GM21723 (cell line): ENCODE results near the gene PRMT7.

Experiments used
- ATAC-seq: cut with Tn5 transposase; IDR thresholded peaks from one replicate; pipeline ENCODE4 v1.9.1; 2021; ENCODE audit warnings: mild to moderate bottlenecking, moderate library complexity; ENCODE audit not compliant: unreplicated experiment

PRMT7 gene

GRCh38 chr16:68345958-68346635 is 35.3 kb downstream of the PRMT7 start:
- ATAC-seq: no peak

DNA sequence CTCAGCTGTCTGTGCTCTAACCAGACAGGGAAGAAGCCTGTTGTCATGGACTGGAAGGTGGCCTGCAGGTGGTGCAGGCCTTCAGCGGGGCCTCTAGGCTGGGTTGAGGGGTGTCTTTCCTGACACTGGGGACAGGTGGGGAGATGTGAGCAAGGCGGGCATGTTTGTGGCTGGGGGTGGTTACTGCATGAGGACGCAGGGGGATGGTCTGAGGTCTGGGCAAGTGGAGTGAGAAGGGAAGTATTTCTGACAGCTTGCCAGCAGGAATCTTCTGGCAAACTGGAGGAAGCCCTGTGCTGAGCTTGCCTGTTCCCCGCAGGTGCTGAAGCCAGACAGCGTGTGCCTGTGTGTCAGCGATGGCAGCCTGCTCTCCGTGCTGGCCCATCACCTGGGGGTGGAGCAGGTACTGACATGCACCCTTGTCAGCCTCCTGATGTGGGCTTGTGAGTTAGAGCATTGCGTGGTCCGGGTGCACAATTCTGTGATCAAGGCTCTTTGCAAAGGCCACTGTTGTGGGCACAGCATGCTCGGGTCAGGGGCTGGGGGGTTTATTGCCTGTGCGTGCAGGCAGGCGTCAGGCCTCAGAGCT is 36.2 kb downstream of the PRMT7 start:
- no peak for ATAC-seq

GRCh38 chr16:68347605-68348004 is 36.8 kb downstream of the PRMT7 start:
- ATAC-seq: no peak

DNA sequence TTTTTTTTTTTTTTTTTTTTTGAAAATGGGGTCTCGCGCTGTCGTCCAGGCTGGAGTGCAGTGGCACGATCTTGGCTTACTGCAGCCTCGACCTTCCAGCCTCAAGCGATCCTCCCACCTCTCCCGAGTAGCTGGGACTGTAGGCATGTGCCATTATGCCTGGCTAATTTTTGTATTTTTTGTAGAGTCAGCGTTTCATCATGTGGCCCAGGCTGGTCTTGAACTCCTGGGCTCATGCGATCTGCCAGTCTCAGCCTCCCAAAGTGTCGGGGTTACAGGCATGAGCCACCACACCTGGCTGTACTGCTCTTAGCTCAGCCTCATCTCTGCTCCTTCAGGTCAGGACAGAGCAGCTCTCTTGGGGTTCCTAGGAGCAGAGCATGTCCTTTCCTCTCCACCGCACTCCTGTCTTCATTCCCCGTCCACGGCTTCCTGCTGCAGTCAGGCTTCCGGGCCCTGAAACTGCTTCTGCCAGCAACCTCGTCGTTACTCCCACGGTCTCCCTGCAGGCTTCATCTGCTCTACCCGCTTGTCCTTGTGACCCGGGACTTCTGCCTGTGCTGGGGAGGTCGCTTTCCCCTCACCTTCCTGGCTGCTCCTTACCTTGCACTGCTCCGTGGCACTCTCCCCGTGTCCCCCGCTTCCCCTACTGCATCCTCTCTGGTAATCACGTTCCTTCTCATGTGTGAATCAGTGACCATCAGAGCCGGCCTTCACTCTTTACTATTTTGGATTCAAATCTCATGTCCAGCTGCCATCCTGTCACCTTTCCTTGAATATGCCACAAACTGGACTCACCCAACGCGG is 38.0 kb downstream of the PRMT7 start:
- ATAC-seq: no peak

DNA sequence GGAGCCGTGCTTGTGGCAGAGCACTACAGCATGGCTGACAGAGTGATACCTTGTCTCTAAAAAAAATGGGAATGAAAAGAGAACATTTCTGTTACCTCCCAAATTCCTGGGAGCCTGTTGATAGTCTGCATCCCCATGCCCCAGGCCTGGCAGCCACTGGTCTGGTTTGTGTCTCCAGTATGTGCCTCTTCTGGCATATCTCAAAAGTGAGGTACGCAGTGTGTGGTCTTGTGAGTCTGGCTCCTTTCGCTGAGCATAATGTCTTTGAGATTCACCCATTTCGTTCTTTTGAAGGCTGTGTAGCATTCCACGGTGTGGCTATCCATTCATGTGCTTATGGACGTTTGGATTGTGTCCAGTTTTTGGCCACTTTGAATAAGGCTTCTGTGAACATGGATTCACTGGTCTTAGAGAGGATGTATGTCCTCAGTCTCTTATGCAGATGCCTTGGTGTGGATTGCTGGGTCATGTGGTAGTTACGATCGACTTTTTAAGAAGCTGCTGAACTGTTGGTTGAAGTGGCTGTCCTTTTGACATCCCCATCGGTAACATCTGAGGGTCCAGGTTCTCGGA is 39.1 kb downstream of the PRMT7 start:
- ATAC-seq: no peak

DNA sequence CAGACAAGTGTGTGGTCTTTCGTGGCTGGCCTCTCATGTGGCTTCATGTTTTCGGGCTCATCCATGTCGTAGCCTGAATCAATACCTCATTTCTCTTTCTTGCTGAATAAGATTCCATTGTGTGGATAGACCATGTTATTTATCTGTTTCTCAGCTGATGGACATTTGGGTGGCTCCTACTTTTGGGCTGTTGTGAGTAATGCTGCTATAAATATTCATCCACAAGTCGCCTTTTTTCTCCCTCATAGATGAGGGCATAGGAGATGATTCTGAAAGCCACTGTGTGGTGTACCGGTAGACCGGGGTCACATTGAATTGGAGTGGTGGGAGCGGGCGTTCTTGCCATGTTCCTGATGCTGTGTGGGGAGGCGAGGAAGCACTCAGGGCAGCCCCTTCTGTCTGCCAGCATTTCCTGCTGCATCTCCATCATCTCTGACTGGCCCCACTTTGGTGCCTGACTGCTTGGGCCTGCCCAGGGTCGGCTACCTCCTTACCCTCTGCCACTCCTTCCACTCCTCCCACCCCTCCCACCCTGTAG is 40.1 kb downstream of the PRMT7 start:
- no peak for ATAC-seq

DNA sequence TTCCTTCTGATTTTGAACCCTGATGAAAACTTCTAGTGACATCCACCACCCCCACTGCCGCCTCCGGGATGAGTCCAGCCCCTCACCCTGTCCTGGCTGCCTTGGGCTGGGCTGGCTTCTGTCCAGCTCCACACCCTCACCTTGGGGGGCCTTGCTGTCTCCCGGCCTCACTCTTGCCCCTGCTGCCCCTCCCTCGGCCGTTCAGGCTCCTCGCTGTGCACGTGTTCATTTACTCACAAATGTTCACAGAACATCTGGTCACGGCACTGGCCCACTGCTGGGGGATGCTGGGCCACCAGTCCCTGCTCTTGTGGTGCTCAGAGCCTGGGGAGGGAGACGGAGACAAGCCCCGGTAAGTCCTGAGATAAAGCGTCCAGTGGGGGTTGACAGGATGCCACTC is 40.6 kb downstream of the PRMT7 start:
- no peak for ATAC-seq

DNA sequence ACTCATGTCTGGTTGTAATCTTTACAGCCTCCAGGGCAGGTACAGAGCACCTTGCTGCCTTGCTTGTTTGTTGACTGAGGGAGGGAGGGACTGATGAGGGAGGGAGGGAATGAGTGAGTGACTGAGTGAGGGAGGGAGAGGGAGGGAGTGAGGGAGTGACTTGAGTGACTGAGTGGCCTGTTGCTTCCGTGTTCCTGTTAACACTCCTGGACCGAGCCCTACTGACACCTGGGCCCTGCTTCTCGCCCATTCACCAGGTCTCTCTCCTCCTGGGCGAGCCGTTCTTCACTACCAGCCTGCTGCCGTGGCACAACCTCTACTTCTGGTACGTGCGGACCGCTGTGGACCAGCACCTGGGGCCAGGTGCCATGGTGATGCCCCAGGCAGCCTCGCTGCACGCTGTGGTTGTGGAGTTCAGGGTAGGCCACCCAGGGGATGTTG is 41.2 kb downstream of the PRMT7 start:
- no peak for ATAC-seq

DNA sequence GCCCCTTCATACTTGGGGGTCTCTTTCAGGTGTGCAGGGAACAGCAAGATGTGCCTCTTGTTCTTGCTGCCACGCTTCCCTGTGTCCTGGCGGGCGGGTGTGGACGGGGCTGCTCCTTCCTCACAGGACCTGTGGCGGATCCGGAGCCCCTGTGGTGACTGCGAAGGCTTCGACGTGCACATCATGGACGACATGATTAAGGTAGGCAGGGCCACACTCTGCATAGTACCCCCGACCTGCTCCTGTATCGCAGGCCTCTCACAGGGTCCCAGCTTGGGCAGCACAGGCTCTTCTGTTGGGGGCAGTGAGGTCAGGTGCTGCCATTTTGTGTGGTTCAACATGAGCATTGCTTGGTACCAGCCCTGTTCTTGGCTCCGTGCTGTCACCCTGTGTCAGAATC is 42.5 kb downstream of the PRMT7 start:
- no peak for ATAC-seq

- ATAC-seq: no peak
Observed at GRCh38 chr16:68354816-68355215, 44.0 kb downstream of the PRMT7 start.

- ATAC-seq: no peak
Observed at GRCh38 chr16:68355447-68356248, 44.8 kb downstream of the PRMT7 start.

GRCh38 chr16:68356249-68356918 is 45.6 kb downstream of the PRMT7 start:
- peak; percentile 88 for ATAC-seq

DNA sequence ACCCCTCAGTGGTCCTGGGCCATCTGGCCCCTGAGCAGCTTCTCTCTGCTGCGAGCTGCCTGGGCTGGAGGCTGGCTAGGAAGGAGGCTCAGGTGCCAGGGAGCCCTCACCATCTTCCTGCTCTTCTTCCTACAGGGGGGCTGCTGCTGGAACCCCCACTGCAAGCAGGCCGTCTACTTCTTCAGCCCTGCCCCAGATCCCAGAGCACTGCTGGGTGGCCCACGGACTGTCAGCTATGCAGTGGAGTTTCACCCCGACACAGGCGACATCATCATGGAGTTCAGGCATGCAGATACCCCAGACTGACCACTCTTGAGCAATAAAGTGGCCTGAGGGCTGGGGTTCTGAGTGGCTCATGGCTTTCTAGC is 46.1 kb downstream of the PRMT7 start:
- no peak for ATAC-seq

DNA sequence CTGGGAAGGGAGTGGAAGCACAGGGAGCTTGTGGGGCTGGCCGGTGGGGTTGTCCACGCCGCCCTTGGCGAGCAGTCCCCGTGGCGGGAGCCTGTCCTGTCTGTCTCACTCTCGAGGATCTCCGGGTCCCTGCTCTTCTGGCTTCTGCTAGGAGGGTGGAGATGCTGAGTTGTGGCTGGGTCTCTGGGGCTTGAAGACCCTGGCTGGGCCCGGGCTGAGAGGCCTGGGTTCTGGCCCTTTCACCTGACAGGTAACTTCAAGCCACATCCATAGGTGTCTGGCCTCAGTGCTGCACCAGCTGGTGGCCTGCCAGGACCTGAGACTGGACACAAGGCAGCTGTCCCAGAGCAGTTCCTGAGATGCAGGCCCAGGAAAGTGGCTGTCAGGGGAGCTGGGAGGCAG is 46.7 kb downstream of the PRMT7 start:
- no peak for ATAC-seq

DNA sequence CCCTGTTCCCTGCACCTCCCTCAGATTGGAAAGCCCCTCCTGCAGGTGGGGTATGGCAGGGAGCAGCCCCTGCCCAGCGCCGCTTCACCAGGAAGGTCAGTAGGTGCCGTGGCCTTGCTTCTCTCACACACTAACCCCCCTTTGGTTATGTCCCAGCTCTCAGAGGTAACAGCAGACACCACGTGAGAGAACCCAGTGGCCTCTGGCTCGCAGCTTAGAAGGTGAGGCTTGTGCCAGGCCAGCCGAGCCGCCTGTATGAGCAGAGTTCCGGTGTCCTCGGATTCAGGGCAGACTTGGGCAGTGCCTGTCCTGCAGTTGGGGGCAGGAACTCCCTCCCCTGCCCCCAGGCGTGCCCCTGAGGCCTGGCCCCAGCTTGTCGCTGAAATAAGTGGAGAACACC is 47.1 kb downstream of the PRMT7 start:
- no peak for ATAC-seq

DNA sequence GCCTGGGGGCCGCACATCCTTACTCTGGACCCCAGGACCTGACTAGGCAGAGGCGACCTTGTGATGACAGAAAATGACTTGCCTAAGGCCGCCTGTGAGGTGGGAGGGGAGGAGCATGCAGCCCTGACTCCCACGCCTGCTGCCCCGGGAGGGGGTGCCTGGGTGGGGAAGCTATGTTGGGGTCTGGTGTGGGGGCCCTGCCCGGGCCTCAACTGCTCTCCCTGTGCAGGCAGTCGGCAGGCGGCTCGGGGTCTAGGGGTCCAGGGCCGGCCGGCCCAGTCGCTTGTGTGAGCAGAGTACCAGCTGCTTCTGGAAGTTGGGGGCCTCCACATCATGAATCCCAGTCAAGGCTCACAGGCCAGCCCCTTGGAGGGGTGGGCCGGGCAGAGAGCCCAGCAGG is 48.1 kb downstream of the PRMT7 start:
- ATAC-seq: no peak

DNA sequence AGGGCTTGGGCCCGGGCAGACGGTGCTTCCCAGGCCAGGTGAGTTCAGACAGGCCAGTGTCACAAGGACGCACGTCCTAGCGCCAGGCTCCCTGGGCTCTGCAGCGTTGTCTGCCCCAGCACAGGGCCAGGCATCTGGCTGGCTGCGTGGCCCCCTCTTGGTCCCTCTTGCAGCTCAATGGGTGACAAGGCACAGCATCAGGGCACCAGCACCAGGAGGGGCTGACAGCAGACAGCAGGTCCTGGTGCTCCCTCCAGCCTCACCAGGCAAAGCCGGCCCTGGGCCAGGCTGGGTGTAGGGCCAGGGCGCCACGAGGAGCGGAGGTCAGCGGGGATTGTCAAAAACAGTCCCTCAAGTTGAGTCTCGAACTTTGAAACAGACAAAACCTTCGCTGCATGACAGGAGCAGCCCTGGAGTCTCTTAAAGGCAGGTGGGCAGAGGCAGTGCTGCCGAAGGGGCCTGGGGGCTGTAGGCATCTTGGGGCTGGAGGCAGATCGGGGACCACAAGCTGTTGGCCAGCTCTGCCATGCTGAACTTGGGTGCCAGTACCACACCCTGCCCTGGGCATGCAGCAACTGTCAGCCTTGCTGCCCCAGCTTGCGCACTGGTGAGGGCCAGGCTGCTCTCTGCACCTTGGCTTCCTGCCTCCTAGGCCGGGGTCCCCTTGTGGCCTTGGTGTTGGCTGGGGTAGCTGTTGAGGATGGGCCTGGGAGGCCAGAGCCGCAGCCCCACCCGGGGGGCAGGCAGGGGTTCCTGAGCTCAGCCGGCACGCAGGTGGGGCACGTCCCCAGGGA is 48.8 kb downstream of the PRMT7 start:
- ATAC-seq: no peak

GRCh38 chr16:68360547-68360946 is 49.7 kb downstream of the PRMT7 start:
- no peak for ATAC-seq

DNA sequence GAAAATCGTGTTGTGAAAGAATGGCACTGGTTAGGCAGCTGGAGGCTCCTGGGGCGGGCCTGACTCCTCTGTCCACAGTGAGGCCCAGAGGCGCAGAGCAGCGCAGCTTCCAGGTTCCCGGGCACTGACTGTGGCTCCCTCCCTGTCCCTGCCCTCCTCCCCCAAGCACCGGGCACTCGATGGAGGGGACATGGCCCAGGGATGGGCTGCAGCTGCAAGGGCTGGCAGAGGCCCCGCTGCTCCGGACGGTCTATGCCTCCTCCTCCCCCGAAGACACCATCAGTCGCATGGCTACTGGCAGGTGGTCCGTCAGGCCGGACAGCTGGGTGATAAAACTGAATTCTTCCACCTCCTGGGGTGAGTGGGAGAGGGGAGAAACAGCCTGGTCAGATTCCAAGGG is 50.1 kb downstream of the PRMT7 start:
- no peak for ATAC-seq
